Measurements from ENCODE around the gene CCDC69. TPM values are rescaled to one million over a fixed set of nuclear protein-coding genes. Genes with fewer than 3 reads are reported as not detected.

Gene CCDC69
- polyA plus RNA-seq, 2 of the 4 experiments (the other 2 are of a cell fraction), result 2.9 to 3.0 TPM

GRCh38 chr5:151157426-151158286, 66.2 kb downstream of the CCDC69 start, which contains the start of gene ANXA6:
TSS of gene ANXA6 (minus strand) at chr5:151157779. CDS start at chr5:151147901, 9,878 bp downstream.
- FAIRE-seq, result no peak
- H3K27ac ChIP-seq, result peak within 1 kb of the TSS; percentile 83 to 92
- POLR2A ChIA-PET, result interaction anchor here (1.0 kb wide), 1 partner anchor 95 kb away, joined by 3 read pairs; no protein-coding TSS in a partner anchor
- 9% methylated on average over 17 of the region's 60 CpGs for WGBS (ENCODE audit: missing lambda C conversion rate)
- CTCF ChIA-PET, result interaction anchor here (0.7 to 2.7 kb wide), 9 partner anchors 9 to 132 kb away, joined by 3 to 16 read pairs (median 3); no protein-coding TSS in a partner anchor
- no peak for TF ChIP-seq HDAC2 (IDR thresholded peaks at IDR 0.05)
- no peak for TF ChIP-seq HOXB5 (CRISPR knock-in tag; IDR thresholded peaks at IDR 0.05)
- no peak for TF ChIP-seq ATOH8 (CRISPR knock-in tag; IDR thresholded peaks at IDR 0.05; ENCODE audit: low read depth)
- no peak for TF ChIP-seq EHF (CRISPR knock-in tag; IDR thresholded peaks at IDR 0.05)
- TF ChIP-seq POLR2A (IDR thresholded peaks at IDR 0.05; ENCODE audit: low read length), result peak; percentile 67
- no peak for TF ChIP-seq GATA3 (IDR thresholded peaks at IDR 0.05; ENCODE audit: borderline replicate concordance)
- no peak for TF ChIP-seq ZNF302 (CRISPR knock-in tag; IDR thresholded peaks at IDR 0.05)
- peak; percentile 93 for TF ChIP-seq MAX (IDR thresholded peaks at IDR 0.05)
- 0 out of 2 replicates have a peak, but pooled peaks have one; percentile 10 for TF ChIP-seq PHF8 (IDR thresholded peaks at IDR 0.05; ENCODE audit: borderline replicate concordance, low read depth)
- peak; percentile 94 for TF ChIP-seq USF2 (IDR thresholded peaks at IDR 0.05)
- TF ChIP-seq E2F6 (IDR thresholded peaks at IDR 0.05; ENCODE audit: borderline replicate concordance, low read depth), result peak; percentile 83
- no peak for TF ChIP-seq EHMT2 (IDR thresholded peaks at IDR 0.05; ENCODE audit: low read depth)
- H3K9me3 ChIP-seq, result no peaks in the 10 kb centered on the region
- H3K4me1 ChIP-seq, result peaks cover 17% of the 10 kb centered on the region
- peak; percentile 63 to 94 for DNase-seq (ENCODE audit: low read depth in 1 of 2, low spot score in 1 of 2)
- ATAC-seq, result peak; percentile 98 to 100
- peak within 1 kb of the TSS; percentile 65 for H3K4me3 ChIP-seq
- H3K4me2 ChIP-seq, result peak within 1 kb of the TSS; percentile 99

- ChIA-PET CTCF (interaction anchor here (0.8 to 2.7 kb wide), 9 partner anchors 8 to 108 kb away, joined by 3 to 16 read pairs (median 3); no protein-coding TSS in a partner anchor), POLR2A (interaction anchor here (1.0 kb wide), 1 partner anchor 96 kb away, joined by 3 read pairs; no protein-coding TSS in a partner anchor)
- Histone ChIP-seq H3K9me3 (no peaks in the 10 kb centered on the region), H3K27ac (peak overlapping the region; percentile 83 to 92), H3K4me1 (peaks cover 17% of the 10 kb centered on the region), H3K4me2 (peak overlapping the region; percentile 99), H3K4me3 (peak overlapping the region; percentile 65)
- DNase-seq (ENCODE audit: low read depth in 1 of 2, low spot score in 1 of 2) (no peak), ATAC-seq (peak; percentile 26 to 56; a peak in 4 of 6 replicates), FAIRE-seq (no peak)
- TF ChIP-seq ZC3H11A (IDR thresholded peaks at IDR 0.05) (no peak), ELK1 (IDR thresholded peaks at IDR 0.05; ENCODE audit: low read depth, low read length) (no peak), ZFP36 (IDR thresholded peaks at IDR 0.05; ENCODE audit: borderline replicate concordance, partially characterized antibody) (peak; percentile 7)
- WGBS (ENCODE audit: missing lambda C conversion rate), result 80% methylated on average over 16 of the region's 20 CpGs
These were observed 67.1 kb downstream of the CCDC69 start for GRCh38 chr5:151156507-151157420.
